ENCODE results near the gene SYT6.
"Not testable (repeated sequence)": the region's sequence is repeated elsewhere in the genome, so short reads cannot be mapped to it uniquely, and the experiment has no call there.

SYT6 gene

DNA sequence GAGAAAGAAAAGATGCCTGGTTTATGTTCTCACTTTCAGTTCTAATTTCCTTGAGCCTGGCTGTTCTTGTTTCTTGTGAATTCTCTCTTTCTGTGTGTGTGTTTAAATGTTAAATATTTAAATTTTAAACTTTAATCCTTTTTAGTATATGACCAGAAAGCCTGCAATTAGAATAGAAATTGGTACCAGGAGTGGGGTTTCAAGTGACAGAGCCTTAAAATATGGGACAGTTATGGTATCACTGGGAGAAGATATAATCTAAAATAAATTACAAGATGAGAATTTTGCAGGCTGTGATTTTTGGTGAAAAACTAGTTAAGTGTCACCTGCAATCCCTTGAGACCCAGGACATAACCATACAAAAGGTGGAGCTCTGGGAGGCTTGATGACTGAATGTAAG lies 81.4 kb downstream of the SYT6 start:
- ChIA-PET POLR2A (no interaction called here), CTCF (no interaction called here)
- no peak for DNase-seq (ENCODE audit: extremely low spot score)
- TF ChIP-seq PKNOX1 (IDR thresholded peaks at IDR 0.05) (no peak), SP1 (IDR thresholded peaks at IDR 0.05) (no peak), BHLHE40 (IDR thresholded peaks at IDR 0.05; ENCODE audit: borderline replicate concordance) (no peak), FOXM1 (IDR thresholded peaks at IDR 0.05; ENCODE audit: borderline replicate concordance) (no peak), HDGF (IDR thresholded peaks at IDR 0.05; ENCODE audit: borderline replicate concordance) (no peak), LEF1 (IDR thresholded peaks at IDR 0.05; ENCODE audit: borderline replicate concordance) (no peak)

DNA sequence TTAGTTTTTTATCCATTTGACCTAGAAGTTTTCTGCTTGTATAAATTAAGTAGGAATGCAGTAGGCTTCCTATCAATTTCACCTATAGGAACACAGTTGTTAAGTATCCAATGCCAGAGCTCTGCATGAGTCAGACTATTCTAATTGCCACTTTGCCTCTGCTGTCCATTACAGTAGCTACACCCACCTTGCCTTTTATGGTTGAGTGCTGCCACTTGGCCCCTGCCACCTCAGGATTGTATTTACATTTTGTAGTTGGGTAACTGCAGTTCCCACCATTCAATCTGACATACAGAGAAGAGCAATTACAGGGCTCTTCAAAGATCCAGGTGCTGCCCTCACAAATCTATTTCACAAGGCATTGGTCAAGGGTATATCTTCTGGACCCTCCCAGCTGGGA lies 83.9 kb downstream of the SYT6 start:
- POLR2A ChIA-PET; CTCF ChIA-PET; DNase-seq (ENCODE audit: extremely low spot score): not testable (repeated sequence)

DNA sequence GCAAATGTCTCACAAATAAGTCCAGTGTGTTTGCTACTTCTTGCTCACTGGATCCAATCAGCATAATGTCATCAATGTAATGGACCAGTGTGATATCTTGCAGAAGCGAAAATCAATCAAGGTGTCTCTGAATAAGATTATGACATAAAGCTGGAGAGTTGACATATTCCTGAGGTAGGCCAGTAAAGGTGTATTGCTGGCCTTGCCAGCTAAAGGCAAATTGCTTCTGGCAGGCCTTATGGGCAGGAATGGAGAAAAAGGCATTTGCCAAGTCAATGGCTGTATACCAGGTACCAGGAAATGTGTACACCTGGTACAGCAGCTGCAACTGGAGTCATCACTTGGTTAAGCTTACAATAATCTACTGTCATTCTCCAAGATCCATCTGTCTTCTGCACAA lies 85.0 kb downstream of the SYT6 start:
- POLR2A ChIA-PET, CTCF ChIA-PET: not testable (repeated sequence)

DNA sequence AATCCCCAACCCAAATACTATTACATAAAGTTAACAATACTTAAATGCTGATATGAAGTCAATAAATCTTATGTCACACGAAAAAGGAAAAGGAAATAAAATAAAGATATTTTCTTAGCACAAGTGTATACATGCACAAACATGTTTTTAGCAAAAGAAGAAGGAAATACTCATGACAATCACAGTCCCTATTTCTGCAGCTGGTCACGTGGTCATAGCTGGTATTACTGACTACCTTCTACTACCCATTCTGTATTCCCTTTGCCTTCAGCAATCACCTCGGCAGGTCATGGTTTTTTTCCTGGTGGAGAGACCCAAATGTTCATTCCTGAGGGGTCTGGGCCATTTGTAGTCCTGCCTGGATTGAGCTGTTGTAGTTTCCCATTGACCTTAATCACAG lies 88.0 kb downstream of the SYT6 start:
- CTCF ChIA-PET: interaction anchor here (1.0 kb wide), 1 partner anchor 85 kb away, joined by 3 read pairs; no protein-coding TSS in a partner anchor
- not testable (repeated sequence) for DNase-seq (ENCODE audit: extremely low spot score)

More for the DNA sequence above, 85.0 kb downstream of the SYT6 start:
- DNase-seq (ENCODE audit: extremely low spot score): not testable (repeated sequence)

GRCh38 chr1:114063544-114063943 lies 90.1 kb downstream of the SYT6 start:
- CTCF ChIA-PET: no interaction called here
- TF ChIP-seq BHLHE40 (IDR thresholded peaks at IDR 0.05; ENCODE audit: borderline replicate concordance): no peak
- POLR2A ChIA-PET: no interaction called here
- no peak for DNase-seq (ENCODE audit: extremely low spot score)

More for the DNA sequence above, 88.0 kb downstream of the SYT6 start:
- POLR2A ChIA-PET: not testable (repeated sequence)

DNA sequence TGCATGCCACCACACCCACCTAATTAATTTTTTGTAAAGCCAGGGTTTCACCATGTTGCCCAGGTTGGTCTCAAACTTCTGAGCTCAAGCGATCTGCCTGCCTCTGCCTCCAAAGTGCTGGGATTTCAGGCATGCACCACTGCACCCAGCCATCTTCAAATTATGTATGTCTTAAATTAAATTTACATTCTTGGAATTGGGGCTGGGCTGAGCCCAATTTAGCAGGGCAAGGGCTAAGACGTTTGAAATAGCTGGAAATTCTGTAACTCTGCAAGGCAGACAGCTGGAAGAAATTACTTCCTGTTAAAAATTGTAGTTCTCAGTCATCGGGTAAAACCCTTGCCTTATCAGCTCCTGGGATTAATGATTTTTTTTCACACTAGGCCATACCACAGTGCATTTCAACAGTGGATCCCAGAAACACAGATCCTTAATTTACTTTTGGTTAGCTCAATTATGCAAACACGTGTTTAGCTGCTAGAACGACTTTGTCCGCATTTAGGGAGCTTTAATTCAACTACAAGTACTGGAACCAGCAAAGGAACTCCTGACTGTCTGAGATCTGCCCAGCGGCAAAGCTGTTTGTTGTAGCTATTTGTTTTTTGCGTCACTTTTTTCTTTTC lies 91.1 kb downstream of the SYT6 start:
- no peak for TF ChIP-seq BHLHE40 (IDR thresholded peaks at IDR 0.05; ENCODE audit: borderline replicate concordance)
- no peak for TF ChIP-seq FOXM1 (IDR thresholded peaks at IDR 0.05; ENCODE audit: borderline replicate concordance)
- no peak for TF ChIP-seq SP1 (IDR thresholded peaks at IDR 0.05)
- no peak for TF ChIP-seq L3MBTL2 (conservative IDR thresholded peaks at IDR 0.05)
- TF ChIP-seq ELF4 (IDR thresholded peaks at IDR 0.05): no peak
- no peak for TF ChIP-seq ZNF384 (IDR thresholded peaks at IDR 0.05)
- no peak for TF ChIP-seq LEF1 (IDR thresholded peaks at IDR 0.05; ENCODE audit: borderline replicate concordance)
- TF ChIP-seq ARNT (IDR thresholded peaks at IDR 0.05): no peak
- TF ChIP-seq HDGF (IDR thresholded peaks at IDR 0.05; ENCODE audit: borderline replicate concordance): no peak
- TF ChIP-seq TARDBP (IDR thresholded peaks at IDR 0.05): no peak
- TF ChIP-seq NFRKB (IDR thresholded peaks at IDR 0.05): no peak
- TF ChIP-seq FOXA1 (IDR thresholded peaks at IDR 0.05): no peak
- no peak for TF ChIP-seq FOXK2 (IDR thresholded peaks at IDR 0.05)
- POLR2A ChIA-PET: no interaction called here
- DNase-seq (ENCODE audit: extremely low spot score): no peak
- CTCF ChIA-PET: interaction anchor here (1.4 kb wide), 1 partner anchor 29 kb away, joined by 3 read pairs; no protein-coding TSS in a partner anchor

DNA sequence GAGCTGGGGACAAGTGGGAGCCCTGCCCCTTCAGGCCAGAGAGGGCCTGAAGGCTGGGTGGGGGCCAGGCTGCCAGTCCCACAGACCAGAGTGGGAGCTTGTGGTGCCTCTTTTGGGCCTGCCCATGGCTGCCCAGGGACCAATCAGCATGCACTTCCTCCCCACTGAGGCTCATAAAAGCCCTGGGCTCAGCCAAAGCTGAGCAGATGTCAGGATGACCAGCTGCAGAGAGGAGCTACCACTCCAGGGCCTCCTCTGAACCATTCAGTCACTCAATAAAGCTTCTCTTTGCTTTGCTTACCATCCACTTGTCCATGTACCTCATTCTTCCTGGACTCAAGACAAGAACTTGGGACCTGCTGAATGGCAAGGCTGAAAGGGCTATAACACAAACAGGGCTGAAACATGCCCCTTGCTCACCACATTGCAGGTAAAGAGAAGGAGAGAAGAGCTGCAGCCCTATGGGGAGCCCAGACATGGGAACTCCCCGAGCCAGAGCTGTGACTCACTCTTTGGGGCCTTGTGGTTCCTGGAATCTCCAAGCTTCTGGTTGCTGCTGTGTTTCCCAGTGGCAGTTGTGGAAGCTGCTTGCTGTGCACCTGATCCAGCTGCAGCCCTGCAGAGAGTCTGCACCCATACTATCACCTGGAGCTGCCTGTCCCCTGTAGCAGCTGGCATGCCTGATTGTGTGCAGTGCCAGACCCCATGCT lies 92.4 kb downstream of the SYT6 start:
- POLR2A ChIA-PET: no interaction called here
- CTCF ChIA-PET: interaction anchor here (1.4 kb wide), 1 partner anchor 28 kb away, joined by 3 read pairs; no protein-coding TSS in a partner anchor
- DNase-seq (ENCODE audit: extremely low spot score): no peak
- no peak for TF ChIP-seq SUZ12 (IDR thresholded peaks at IDR 0.05)
- no peak for TF ChIP-seq L3MBTL2 (conservative IDR thresholded peaks at IDR 0.05)
- TF ChIP-seq LEF1 (IDR thresholded peaks at IDR 0.05; ENCODE audit: borderline replicate concordance): no peak
- no peak for TF ChIP-seq HDGF (IDR thresholded peaks at IDR 0.05; ENCODE audit: borderline replicate concordance)
- no peak for TF ChIP-seq PKNOX1 (IDR thresholded peaks at IDR 0.05)
- TF ChIP-seq SP1 (IDR thresholded peaks at IDR 0.05): no peak
- TF ChIP-seq ELF4 (IDR thresholded peaks at IDR 0.05): no peak
- no peak for TF ChIP-seq NFRKB (IDR thresholded peaks at IDR 0.05)
- no peak for TF ChIP-seq CTBP1 (IDR thresholded peaks at IDR 0.05; ENCODE audit: borderline replicate concordance)
- TF ChIP-seq ZNF384 (IDR thresholded peaks at IDR 0.05): no peak
- no peak for TF ChIP-seq ARNT (IDR thresholded peaks at IDR 0.05)
- no peak for TF ChIP-seq TARDBP (IDR thresholded peaks at IDR 0.05)
- no peak for TF ChIP-seq FOXK2 (IDR thresholded peaks at IDR 0.05)
- no peak for TF ChIP-seq FOXM1 (IDR thresholded peaks at IDR 0.05; ENCODE audit: borderline replicate concordance)
- no peak for TF ChIP-seq BHLHE40 (IDR thresholded peaks at IDR 0.05; ENCODE audit: borderline replicate concordance)
- TF ChIP-seq FOXA1 (IDR thresholded peaks at IDR 0.05): no peak

DNA sequence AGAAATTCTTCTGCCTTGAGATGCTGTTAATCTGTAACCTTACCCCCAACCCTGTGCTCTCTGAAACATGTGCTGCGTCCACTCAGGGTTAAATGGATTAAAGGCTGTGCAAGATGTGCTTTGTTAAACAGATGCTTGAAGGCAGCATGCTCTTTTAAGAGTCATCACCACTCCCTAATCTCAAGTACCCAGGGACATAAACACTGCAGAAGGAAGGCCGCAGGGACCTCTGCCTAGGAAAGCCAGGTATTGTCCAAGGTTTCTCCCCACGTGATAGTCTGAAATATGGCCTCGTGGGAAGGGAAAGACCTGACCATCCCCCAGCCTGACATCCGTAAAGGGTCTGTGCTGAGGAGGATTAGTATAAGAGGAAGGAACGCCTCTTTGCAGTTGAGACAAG lies 95.4 kb downstream of the SYT6 start:
- DNase-seq (ENCODE audit: extremely low spot score); CTCF ChIA-PET; POLR2A ChIA-PET: not testable (repeated sequence)

Measured in HEK293T (cell line).